IPS-20b (cell line): ENCODE measurements around the gene TAF1D.

Source experiments
- H3K27ac ChIP-seq: one replicate; pipeline ENCODE4 v1.5.1; 2013; ENCODE audit warnings: low read length
- H3K27me3 ChIP-seq: 2 replicates; pipeline ENCODE4 v1.6.1; 2013; ENCODE audit warnings: mild to moderate bottlenecking, low read length, inconsistent platforms; ENCODE audit not compliant: insufficient read depth
- H3K36me3 ChIP-seq: 2 replicates; pipeline ENCODE4 v1.6.1; 2013; ENCODE audit warnings: low read depth, mild to moderate bottlenecking, inconsistent platforms, low read length, moderate library complexity; ENCODE audit not compliant: insufficient read depth
- H3K4me1 ChIP-seq: 2 replicates; pipeline ENCODE4 v1.6.1; 2013; ENCODE audit warnings: mild to moderate bottlenecking, control low read depth, inconsistent platforms, low read length, moderate library complexity; ENCODE audit not compliant: insufficient read depth
- H3K4me3 ChIP-seq: 2 replicates; pipeline ENCODE4 v1.5.1; 2013; ENCODE audit warnings: mild to moderate bottlenecking, low read length, inconsistent platforms
- H3K9ac ChIP-seq: 2 replicates; pipeline ENCODE4 v1.6.1; 2013; ENCODE audit warnings: low read depth, mild to moderate bottlenecking, inconsistent platforms, low read length, moderate library complexity
- H3K9me3 ChIP-seq: 2 replicates; pipeline ENCODE4 v1.6.1; 2013; ENCODE audit warnings: mild to moderate bottlenecking, low read depth, low read length, inconsistent platforms; ENCODE audit not compliant: insufficient read depth

The TAF1D gene

GRCh38 chr11:93733474-93733873 is 7.8 kb downstream of the TAF1D start:
- Histone ChIP-seq H3K27ac (no peak overlapping the region), H3K4me3 (no peak overlapping the region), H3K27me3 (no peaks in the 10 kb centered on the region), H3K9ac (no peak overlapping the region), H3K4me1 (peaks cover 7% of the 10 kb centered on the region), H3K36me3 (peaks cover 100% of the 10 kb centered on the region), H3K9me3 (no peaks in the 10 kb centered on the region)

GRCh38 chr11:93732237-93732892 is 8.9 kb downstream of the TAF1D start:
- Histone ChIP-seq H3K36me3 (peaks cover 100% of the 10 kb centered on the region), H3K4me1 (no peaks in the 10 kb centered on the region), H3K4me3 (no peak overlapping the region), H3K9ac (no peak overlapping the region), H3K27me3 (no peaks in the 10 kb centered on the region), H3K27ac (no peak overlapping the region), H3K9me3 (no peaks in the 10 kb centered on the region)

GRCh38 chr11:93730108-93731107 is 10.9 kb downstream of the TAF1D start:
- Histone ChIP-seq H3K36me3 (peaks cover 98% of the 10 kb centered on the region), H3K4me3 (no peak overlapping the region), H3K9ac (no peak overlapping the region), H3K27me3 (no peaks in the 10 kb centered on the region), H3K27ac (no peak overlapping the region), H3K9me3 (no peaks in the 10 kb centered on the region), H3K4me1 (no peaks in the 10 kb centered on the region)

GRCh38 chr11:93729129-93729616 is 12.1 kb downstream of the TAF1D start:
- Histone ChIP-seq H3K36me3 (peaks cover 93% of the 10 kb centered on the region), H3K27ac (no peak overlapping the region)

GRCh38 chr11:93728792-93729128 is 12.5 kb downstream of the TAF1D start:
- no peaks in the 10 kb centered on the region for H3K4me1 ChIP-seq
- no peak overlapping the region for H3K4me3 ChIP-seq
- no peaks in the 10 kb centered on the region for H3K27me3 ChIP-seq
- H3K27ac ChIP-seq: no peak overlapping the region
- no peak overlapping the region for H3K9ac ChIP-seq
- H3K36me3 ChIP-seq: peaks cover 91% of the 10 kb centered on the region
- no peaks in the 10 kb centered on the region for H3K9me3 ChIP-seq

More at GRCh38 chr11:93729129-93729616, 12.1 kb downstream of the TAF1D start:
- H3K4me1 ChIP-seq: no peaks in the 10 kb centered on the region
- H3K27me3 ChIP-seq: no peaks in the 10 kb centered on the region
- H3K9ac ChIP-seq: no peak overlapping the region
- no peak overlapping the region for H3K4me3 ChIP-seq
- H3K9me3 ChIP-seq: no peaks in the 10 kb centered on the region

- H3K4me3 ChIP-seq: no peak overlapping the region
- no peak overlapping the region for H3K27ac ChIP-seq
- no peak overlapping the region for H3K9ac ChIP-seq
- peaks cover 91% of the 10 kb centered on the region for H3K36me3 ChIP-seq
- H3K27me3 ChIP-seq: no peaks in the 10 kb centered on the region
- H3K9me3 ChIP-seq: no peaks in the 10 kb centered on the region
- no peaks in the 10 kb centered on the region for H3K4me1 ChIP-seq
Measured at GRCh38 chr11:93727985-93728791, 13.1 kb downstream of the TAF1D start.

- H3K36me3 ChIP-seq: peaks cover 75% of the 10 kb centered on the region
- H3K27me3 ChIP-seq: no peaks in the 10 kb centered on the region
- no peak overlapping the region for H3K4me3 ChIP-seq
- no peaks in the 10 kb centered on the region for H3K9me3 ChIP-seq
- no peak overlapping the region for H3K9ac ChIP-seq
- H3K27ac ChIP-seq: no peak overlapping the region
- H3K4me1 ChIP-seq: no peaks in the 10 kb centered on the region
Measured at GRCh38 chr11:93724089-93724488, 17.2 kb downstream of the TAF1D start.

- Histone ChIP-seq H3K4me3 (no peak overlapping the region), H3K27me3 (no peaks in the 10 kb centered on the region), H3K36me3 (peaks cover 61% of the 10 kb centered on the region), H3K4me1 (no peaks in the 10 kb centered on the region), H3K9me3 (no peaks in the 10 kb centered on the region), H3K27ac (no peak overlapping the region), H3K9ac (no peak overlapping the region)
Measured at GRCh38 chr11:93720522-93720921, 20.8 kb downstream of the TAF1D start.

GRCh38 chr11:93719310-93719709 is 22.0 kb downstream of the TAF1D start:
- H3K4me1 ChIP-seq: no peaks in the 10 kb centered on the region
- H3K27ac ChIP-seq: no peak overlapping the region
- no peaks in the 10 kb centered on the region for H3K9me3 ChIP-seq
- H3K27me3 ChIP-seq: no peaks in the 10 kb centered on the region
- peaks cover 64% of the 10 kb centered on the region for H3K36me3 ChIP-seq
- no peak overlapping the region for H3K4me3 ChIP-seq
- H3K9ac ChIP-seq: no peak overlapping the region

- Histone ChIP-seq H3K9ac (no peak overlapping the region), H3K27ac (no peak overlapping the region), H3K4me1 (no peaks in the 10 kb centered on the region), H3K9me3 (no peaks in the 10 kb centered on the region), H3K36me3 (peaks cover 56% of the 10 kb centered on the region), H3K27me3 (no peaks in the 10 kb centered on the region), H3K4me3 (no peak overlapping the region)
Measured at GRCh38 chr11:93718057-93718563, 23.2 kb downstream of the TAF1D start.

- no peaks in the 10 kb centered on the region for H3K9me3 ChIP-seq
- peaks cover 57% of the 10 kb centered on the region for H3K36me3 ChIP-seq
- no peaks in the 10 kb centered on the region for H3K27me3 ChIP-seq
- H3K27ac ChIP-seq: no peak overlapping the region
- H3K4me3 ChIP-seq: no peak overlapping the region
- no peaks in the 10 kb centered on the region for H3K4me1 ChIP-seq
- no peak overlapping the region for H3K9ac ChIP-seq
Measured at GRCh38 chr11:93717501-93717900, 23.8 kb downstream of the TAF1D start.
